A673 (cell line): ENCODE results near the gene RHOBTB1. TPM values are rescaled to one million over a fixed set of nuclear protein-coding genes. Genes with fewer than 3 reads are reported as not detected.

ENCODE experiments used
- BruUV-seq: library from RNA; stranded (reverse); fragments of 400-500 nt; replicated peaks from 2 replicates; lab custom pipeline; 2021; lab: Mats Ljungman, UMichigan
- CTCF ChIA-PET: fragments of 300-600 bp; sonication (Branson Sonifier 250); formaldehyde crosslinking; loops from one replicate; lab custom pipeline; 2022; ENCODE audit warnings: antibody characterized with exemption; lab: Charles Lee
- POLR2A ChIA-PET: fragments of 300-600 bp; sonication (Branson Sonifier 250); formaldehyde crosslinking; loops from one replicate; lab custom pipeline; 2022; ENCODE audit warnings: antibody characterized with exemption; ENCODE audit not compliant: low non-redundant PET; lab: Charles Lee
- DNase-seq: peaks from one replicate; pipeline ENCODE4 v3.0.0-alpha.2; 2015; ENCODE audit warnings: low spot score
- H3K27ac ChIP-seq: fragments of 200-600 bp; sonication (generic); 2 replicates; pipeline ENCODE4 v1.5.1; 2016; ENCODE audit warnings: mixed run types, low read depth, mild to moderate bottlenecking, mixed read lengths, antibody characterized with exemption, low read length; ENCODE audit not compliant: poor library complexity, severe bottlenecking
- H3K27me3 ChIP-seq: fragments of 200-600 bp; sonication (generic); replicated peaks from 2 replicates; pipeline ENCODE4 v1.6.1; 2017; ENCODE audit warnings: mixed run types, low read depth, mild to moderate bottlenecking, mixed read lengths, antibody characterized with exemption, low read length; ENCODE audit not compliant: insufficient read depth, poor library complexity
- H3K36me3 ChIP-seq: fragments of 200-600 bp; sonication (generic); 2 replicates; pipeline ENCODE4 v1.6.1; 2016; ENCODE audit warnings: mixed run types, mild to moderate bottlenecking, mixed read lengths, antibody characterized with exemption, low read length; ENCODE audit not compliant: insufficient read depth, poor library complexity, severe bottlenecking
- H3K4me1 ChIP-seq: fragments of 200-600 bp; sonication (generic); 2 replicates; pipeline ENCODE4 v1.6.1; 2017; ENCODE audit warnings: mixed run types, mild to moderate bottlenecking, mixed read lengths, antibody characterized with exemption, low read length; ENCODE audit not compliant: insufficient read depth, poor library complexity, severe bottlenecking
- H3K4me3 ChIP-seq: fragments of 200-600 bp; sonication (generic); 2 replicates; pipeline ENCODE4 v1.5.1; 2016; ENCODE audit warnings: low read depth, mixed run types, mild to moderate bottlenecking, mixed read lengths, low read length; ENCODE audit not compliant: poor library complexity, severe bottlenecking
- H3K9me3 ChIP-seq: fragments of 200-600 bp; sonication (generic); 2 replicates; pipeline ENCODE4 v1.6.1; 2016; ENCODE audit warnings: mixed run types, low read depth, mild to moderate bottlenecking, mixed read lengths, antibody characterized with exemption, low read length; ENCODE audit not compliant: poor library complexity, severe bottlenecking
- CTCF ChIP-seq: fragments of 300-800, 200-600 bp; sonication (generic); conservative IDR thresholded peaks from 2 replicates; pipeline ENCODE4 v1.5.1; 2017; ENCODE audit warnings: low read depth, mild to moderate bottlenecking, antibody characterized with exemption, low read length, moderate library complexity, mixed read lengths
- EZH2 ChIP-seq: fragments of 200-600 bp; sonication (generic); IDR thresholded peaks from 2 replicates; pipeline ENCODE4 v1.6.1; 2017; ENCODE audit warnings: borderline replicate concordance, low read depth, mild to moderate bottlenecking, mixed read lengths, antibody characterized with exemption, low read length; ENCODE audit not compliant: poor library complexity, severe bottlenecking
- intact Hi-C: fragments of 100-400 bp; cut with micrococcal nuclease; formaldehyde crosslinking; loops from one replicate; pipeline ENCODE4 v1.10.0; 2022; ENCODE audit not compliant: unreplicated experiment
- total RNA-seq: library from RNA; stranded (reverse); gene quantifications from 2 replicates; pipeline ENCODE4 v1.2.3, GENCODE V29; 2021

RHOBTB1 gene
- total RNA-seq, 1 experiment from 2014 or later = 5.2 TPM

- DNase-seq = no peak
- H3K27me3 ChIP-seq = no peaks in the 10 kb centered on the region
- intact Hi-C loops = no loop called here
- no peaks in the 10 kb centered on the region for H3K36me3 ChIP-seq
- no peak overlapping the region for H3K4me3 ChIP-seq
- H3K27ac ChIP-seq = no peak overlapping the region
- ChIA-PET CTCF (no interaction called here), POLR2A (no interaction called here)
- no peaks in the 10 kb centered on the region for H3K4me1 ChIP-seq
- TF ChIP-seq CTCF (no peak), EZH2 (no peak)
- no peaks in the 10 kb centered on the region for H3K9me3 ChIP-seq
- BruUV-seq = no TSS peak
Observed at GRCh38 chr10:60934215-60935175, 9.5 kb downstream of the RHOBTB1 start.

DNA sequence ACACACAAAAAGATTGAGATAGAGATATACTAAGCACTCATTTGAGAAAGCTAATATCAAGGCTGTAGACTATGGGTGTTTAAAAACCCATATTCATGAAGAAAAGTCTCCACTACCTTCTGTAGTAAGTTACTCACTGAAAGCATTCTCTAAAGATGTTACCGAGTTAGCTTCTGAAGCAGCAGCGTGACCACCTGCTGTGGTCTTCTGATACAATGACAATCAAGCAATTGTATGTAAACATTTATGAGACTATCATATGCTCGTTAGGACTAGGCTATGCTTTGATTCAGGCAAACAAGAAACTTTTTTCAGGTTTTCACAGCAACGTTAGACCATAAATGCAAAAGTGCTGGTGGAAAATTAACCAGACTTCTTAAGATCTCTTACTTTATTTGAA, 11.2 kb downstream of the RHOBTB1 start:
- ChIA-PET CTCF (no interaction called here), POLR2A (no interaction called here)
- DNase-seq = no peak
- Histone ChIP-seq H3K27me3 (no peaks in the 10 kb centered on the region), H3K27ac (no peak overlapping the region), H3K9me3 (no peaks in the 10 kb centered on the region), H3K36me3 (no peaks in the 10 kb centered on the region), H3K4me3 (no peak overlapping the region), H3K4me1 (no peaks in the 10 kb centered on the region)
- TF ChIP-seq EZH2 (no peak), CTCF (no peak)
- intact Hi-C loops = no loop called here
- BruUV-seq = no TSS peak

GRCh38 chr10:60930237-60930636, 13.7 kb downstream of the RHOBTB1 start:
- TF ChIP-seq CTCF (no peak), EZH2 (no peak)
- ChIA-PET CTCF (no interaction called here), POLR2A (no interaction called here)
- intact Hi-C loops = no loop called here
- no peaks in the 10 kb centered on the region for H3K36me3 ChIP-seq
- H3K9me3 ChIP-seq = no peaks in the 10 kb centered on the region
- BruUV-seq = no TSS peak
- no peak overlapping the region for H3K27ac ChIP-seq
- no peaks in the 10 kb centered on the region for H3K4me1 ChIP-seq
- H3K4me3 ChIP-seq = no peak overlapping the region
- no peaks in the 10 kb centered on the region for H3K27me3 ChIP-seq
- DNase-seq = no peak
